Lower lobe of right lung (tissue), 2 donors: ENCODE measurements around the gene VMP1. TPM values are rescaled to one million over a fixed set of nuclear protein-coding genes. Genes with fewer than 3 reads are reported as not detected.
"Not testable (repeated sequence)": the region's sequence is repeated elsewhere in the genome, so short reads cannot be mapped to it uniquely, and the experiment has no call there.

ENCODE experiments used
- ATAC-seq, 2 donors: fragments of 200-7000 bp; cut with Tn5 transposase; one replicate each; pipeline ENCODE4 v1.9.1; 2020 to 2022; ENCODE audit warnings: mild to moderate bottlenecking in 2 of 2, moderate library complexity in 2 of 2
- DNase-seq: peaks from one replicate; pipeline ENCODE4 v3.0.0-alpha.2; 2020
- H3K27ac ChIP-seq: fragments of 200-600 bp; one replicate; pipeline ENCODE4 v1.8.0; 2022
- H3K27me3 ChIP-seq: fragments of 200-600 bp; one replicate; pipeline ENCODE4 v1.8.0; 2022; ENCODE audit warnings: low read depth
- H3K36me3 ChIP-seq: fragments of 200-600 bp; one replicate; pipeline ENCODE4 v1.8.0; 2022; ENCODE audit warnings: mild to moderate bottlenecking
- H3K4me1 ChIP-seq: fragments of 200-600 bp; one replicate; pipeline ENCODE4 v1.8.0; 2022
- H3K4me3 ChIP-seq: fragments of 200-600 bp; one replicate; pipeline ENCODE4 v1.8.0; 2022; ENCODE audit warnings: mild to moderate bottlenecking
- H3K9me3 ChIP-seq: fragments of 200-600 bp; one replicate; pipeline ENCODE4 v1.8.0; 2022
- intact Hi-C: fragments of 100-400 bp; cut with DNase I; formaldehyde crosslinking; loops from one replicate; pipeline ENCODE4 v1.11.0; 2022
- total RNA-seq: library from RNA; stranded (reverse); fragmentation: NEBNext Ultra II Directional; extraction: Animal tissue kit (Norgen Biotek cat#: 25700); gene quantifications from one replicate; pipeline ENCODE4 v1.2.1, GENCODE V29; 2021
- TF ChIP-seq, protein P1 (sequence below): fragments of 200-600 bp; IDR thresholded peaks from one replicate; pipeline ENCODE4 v1.8.0; 2022; ENCODE audit warnings: antibody characterized with exemption, mild to moderate bottlenecking
- donor health status: DM: no; HTN: yes; CAD: no; lungs with severe emphysema.

VMP1 gene
- total RNA-seq, 1 donor from 2014 or later = 176 TPM

DNA sequence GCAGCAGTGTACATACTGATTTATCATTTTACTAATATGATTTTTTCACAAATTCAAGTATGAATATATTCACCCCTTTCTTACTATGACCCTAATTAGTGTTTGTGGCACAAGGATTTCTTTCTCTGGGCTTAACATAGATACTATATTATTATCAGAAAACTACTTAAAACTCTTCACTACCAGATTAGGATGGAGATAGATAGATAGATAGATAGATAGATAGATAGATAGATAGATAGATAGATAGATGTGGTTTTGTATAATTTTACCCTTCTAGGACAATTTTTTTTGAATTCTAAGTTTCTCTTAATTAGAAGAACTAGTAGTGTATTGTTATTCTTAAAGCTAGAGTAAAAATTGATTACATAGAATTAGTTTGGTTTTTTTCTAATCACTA lies 49.6 kb downstream of the VMP1 start:
- peak overlapping the region; percentile 14 for H3K27ac ChIP-seq
- ATAC-seq = no peak
- H3K9me3 ChIP-seq = no peaks in the 10 kb centered on the region
- no peaks in the 10 kb centered on the region for H3K36me3 ChIP-seq
- intact Hi-C loops = no loop called here
- TF ChIP-seq, protein P1, sequence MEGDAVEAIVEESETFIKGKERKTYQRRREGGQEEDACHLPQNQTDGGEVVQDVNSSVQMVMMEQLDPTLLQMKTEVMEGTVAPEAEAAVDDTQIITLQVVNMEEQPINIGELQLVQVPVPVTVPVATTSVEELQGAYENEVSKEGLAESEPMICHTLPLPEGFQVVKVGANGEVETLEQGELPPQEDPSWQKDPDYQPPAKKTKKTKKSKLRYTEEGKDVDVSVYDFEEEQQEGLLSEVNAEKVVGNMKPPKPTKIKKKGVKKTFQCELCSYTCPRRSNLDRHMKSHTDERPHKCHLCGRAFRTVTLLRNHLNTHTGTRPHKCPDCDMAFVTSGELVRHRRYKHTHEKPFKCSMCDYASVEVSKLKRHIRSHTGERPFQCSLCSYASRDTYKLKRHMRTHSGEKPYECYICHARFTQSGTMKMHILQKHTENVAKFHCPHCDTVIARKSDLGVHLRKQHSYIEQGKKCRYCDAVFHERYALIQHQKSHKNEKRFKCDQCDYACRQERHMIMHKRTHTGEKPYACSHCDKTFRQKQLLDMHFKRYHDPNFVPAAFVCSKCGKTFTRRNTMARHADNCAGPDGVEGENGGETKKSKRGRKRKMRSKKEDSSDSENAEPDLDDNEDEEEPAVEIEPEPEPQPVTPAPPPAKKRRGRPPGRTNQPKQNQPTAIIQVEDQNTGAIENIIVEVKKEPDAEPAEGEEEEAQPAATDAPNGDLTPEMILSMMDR = no peak
- H3K4me3 ChIP-seq = no peak overlapping the region
- no peak for DNase-seq
- H3K4me1 ChIP-seq = peaks cover 36% of the 10 kb centered on the region
- H3K27me3 ChIP-seq = no peaks in the 10 kb centered on the region

DNA sequence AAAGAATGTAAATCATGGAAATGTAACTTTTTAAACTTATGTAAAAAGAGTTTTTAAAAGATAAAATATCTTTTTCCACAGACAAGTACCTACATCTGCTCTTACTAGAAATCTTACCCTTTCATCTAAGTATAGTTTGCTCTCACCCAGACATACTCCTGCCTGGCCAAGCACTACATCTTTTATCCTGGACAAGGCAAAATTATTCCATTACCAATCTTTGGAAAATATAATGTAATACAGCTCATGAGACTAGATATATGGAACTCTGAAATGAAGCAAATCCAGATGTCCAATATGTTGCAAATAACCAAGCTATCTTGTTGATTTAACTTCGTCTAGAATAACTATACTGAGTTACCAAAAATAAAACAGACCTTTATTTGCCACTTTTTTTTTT lies 50.0 kb downstream of the VMP1 start:
- TF ChIP-seq, protein P1 = no peak
- Histone ChIP-seq H3K36me3 (no peaks in the 10 kb centered on the region), H3K4me3 (no peak overlapping the region), H3K27ac (no peak overlapping the region), H3K4me1 (peaks cover 37% of the 10 kb centered on the region), H3K9me3 (no peaks in the 10 kb centered on the region), H3K27me3 (no peaks in the 10 kb centered on the region)
- ATAC-seq (no peak), DNase-seq (no peak)
- intact Hi-C loops = no loop called here

DNA sequence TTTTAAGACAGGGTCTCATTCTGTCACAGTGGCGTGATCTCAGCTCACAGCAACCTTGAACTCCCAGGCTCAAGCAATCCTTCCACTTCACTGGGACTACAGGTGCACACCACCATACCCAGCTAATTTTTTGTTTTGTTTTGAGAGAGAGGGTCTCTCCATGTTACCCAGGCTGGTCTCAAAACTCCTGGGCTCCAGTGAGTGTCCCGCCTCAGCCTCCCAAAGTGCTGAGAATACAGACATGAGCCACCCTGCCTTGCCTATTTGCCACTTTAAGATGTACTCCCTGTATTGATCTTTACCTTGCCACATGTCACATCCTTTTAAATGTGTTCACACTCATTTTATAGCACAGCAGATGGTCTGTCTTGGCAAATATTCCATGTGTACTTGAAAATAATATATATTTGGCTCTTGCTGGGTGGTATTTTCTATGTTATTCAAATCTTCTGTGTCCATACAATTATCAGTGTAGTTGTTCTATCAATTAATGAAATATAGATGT lies 50.5 kb downstream of the VMP1 start:
- H3K9me3 ChIP-seq = no peaks in the 10 kb centered on the region

DNA sequence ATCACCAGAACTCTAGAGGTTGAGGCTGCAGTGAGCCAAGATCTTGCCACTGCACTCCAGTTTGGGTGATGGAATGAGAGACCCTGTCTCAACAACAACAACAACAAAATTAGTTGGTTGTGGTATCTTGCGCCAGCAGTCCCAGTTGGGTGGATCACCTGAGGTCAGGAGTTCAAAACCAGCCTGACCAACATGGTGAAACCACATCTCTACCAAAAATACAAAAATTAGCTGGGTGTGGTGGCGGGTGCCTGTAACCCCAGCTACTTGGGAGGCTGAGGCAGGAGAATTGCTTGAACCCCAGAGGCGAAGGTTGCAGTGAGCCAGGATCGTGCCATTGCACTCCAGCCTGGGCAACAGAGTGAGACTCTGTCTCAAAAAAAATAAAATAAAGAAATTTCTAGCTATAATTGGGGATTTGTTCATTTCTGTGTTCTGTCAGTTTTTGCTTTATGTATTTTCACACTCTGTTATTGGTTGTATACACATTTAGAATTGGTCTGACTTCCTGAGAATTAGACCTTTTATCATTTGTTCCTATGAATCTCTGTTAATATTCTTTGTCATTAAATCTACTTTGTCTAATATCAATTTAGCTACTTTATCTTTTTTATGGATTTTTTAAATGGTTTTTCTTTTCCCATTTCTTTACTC lies 51.7 kb downstream of the VMP1 start:
- DNase-seq, H3K27ac ChIP-seq, H3K9me3 ChIP-seq, H3K36me3 ChIP-seq, ATAC-seq, H3K27me3 ChIP-seq, intact Hi-C loops, H3K4me3 ChIP-seq: not testable (repeated sequence)
- H3K4me1 ChIP-seq = peaks cover 32% of the 10 kb centered on the region

More for the DNA sequence above, 50.5 kb downstream of the VMP1 start:
- ATAC-seq (no peak), DNase-seq (no peak)
- TF ChIP-seq, protein P1 = no peak
- Histone ChIP-seq H3K4me1 (peaks cover 41% of the 10 kb centered on the region), H3K4me3 (no peak overlapping the region), H3K36me3 (no peaks in the 10 kb centered on the region), H3K27me3 (no peaks in the 10 kb centered on the region), H3K27ac (no peak overlapping the region)
- intact Hi-C loops = no loop called here

DNA sequence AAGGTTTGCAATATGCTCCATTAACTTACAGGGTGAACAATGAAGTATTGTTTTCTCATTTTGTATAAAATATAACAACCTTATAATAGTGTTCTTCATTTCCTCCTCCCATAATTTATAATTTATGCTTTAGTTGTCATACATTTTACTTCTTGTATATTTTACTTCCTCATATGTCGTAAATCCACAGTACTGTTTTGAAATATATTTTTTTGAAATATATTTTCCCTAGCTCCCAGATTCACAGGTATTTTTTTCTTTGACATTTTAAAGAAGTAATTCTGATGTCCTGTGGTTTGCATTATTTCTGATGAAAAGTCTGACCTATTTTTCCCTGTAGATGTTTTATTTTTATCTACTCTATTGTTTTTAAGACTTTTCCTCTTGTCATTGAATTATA lies 52.7 kb downstream of the VMP1 start:
- Histone ChIP-seq H3K36me3 (peaks cover 3% of the 10 kb centered on the region), H3K9me3 (no peaks in the 10 kb centered on the region), H3K27me3 (no peaks in the 10 kb centered on the region), H3K4me3 (no peak overlapping the region), H3K4me1 (peaks cover 21% of the 10 kb centered on the region), H3K27ac (no peak overlapping the region)
- TF ChIP-seq, protein P1 = no peak
- intact Hi-C loops = no loop called here
- DNase-seq = no peak
- ATAC-seq = no peak

DNA sequence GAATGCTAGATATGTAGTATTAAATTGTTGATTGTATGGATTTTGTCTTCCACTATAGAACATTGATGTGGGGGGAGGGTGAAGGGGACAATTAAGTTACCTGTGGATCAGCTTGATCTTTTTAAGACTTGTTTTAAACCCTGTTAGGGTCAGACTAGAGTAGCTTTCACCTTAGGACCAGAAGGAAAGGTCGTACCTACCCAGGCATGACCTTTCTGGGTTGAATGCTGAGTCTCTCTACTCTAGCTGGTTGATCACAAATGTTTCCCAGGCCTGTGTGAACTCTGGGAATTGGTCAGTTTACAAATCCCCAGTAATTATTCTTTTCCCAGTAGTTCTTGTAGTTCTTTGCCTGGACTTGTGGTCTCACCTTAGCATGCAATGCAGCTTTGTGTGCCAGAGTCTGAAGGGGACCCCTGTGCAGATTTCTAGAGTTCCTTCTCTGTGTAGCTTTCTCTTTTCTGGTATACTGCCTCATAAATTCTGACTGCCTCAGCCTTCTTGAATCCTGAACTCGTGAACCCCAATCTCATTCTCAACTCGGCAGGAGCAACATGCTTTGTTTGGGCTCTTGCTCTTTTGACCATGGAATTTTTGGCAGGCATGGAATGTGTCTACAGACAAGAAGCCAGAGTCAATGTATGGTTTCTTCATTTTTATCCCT lies 54.1 kb downstream of the VMP1 start:
- intact Hi-C loops = no loop called here
- H3K9me3 ChIP-seq = no peaks in the 10 kb centered on the region
- peaks cover 13% of the 10 kb centered on the region for H3K36me3 ChIP-seq
- H3K27ac ChIP-seq = peak overlapping the region; percentile 13
- peaks cover 16% of the 10 kb centered on the region for H3K4me1 ChIP-seq
- TF ChIP-seq, protein P1 = no peak
- DNase-seq (no peak), ATAC-seq (no peak)
- H3K4me3 ChIP-seq = no peak overlapping the region
- H3K27me3 ChIP-seq = no peaks in the 10 kb centered on the region
